ENCODE measurements around the gene C11orf16. TPM values are rescaled to one million over a fixed set of nuclear protein-coding genes. Genes with fewer than 3 reads are reported as not detected.

The C11orf16 gene
- total RNA-seq, 2 experiments from 2014 or later: not detected

DNA sequence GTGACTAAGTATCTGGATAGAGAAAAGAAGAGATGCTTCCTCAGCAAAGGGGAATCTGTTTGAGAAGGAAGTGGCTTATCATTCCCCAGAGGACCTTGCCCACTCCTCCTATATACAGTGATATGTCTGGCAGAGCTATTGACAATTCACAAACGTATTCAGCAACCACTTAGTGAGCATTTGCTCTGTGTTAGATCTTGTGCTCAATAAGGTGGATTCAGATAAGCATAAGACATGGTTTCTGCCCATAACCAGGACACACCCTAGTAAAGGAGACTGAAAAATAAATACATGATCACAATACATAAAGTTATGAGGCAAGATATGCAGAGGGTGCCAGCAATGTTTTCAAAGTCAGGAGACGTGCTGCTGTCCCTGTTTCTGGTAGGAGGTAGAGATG, 30.1 kb upstream of the C11orf16 start:
- ATAC-seq (ENCODE audit: poor library complexity): no peak
- Histone ChIP-seq H3K4me3 (ENCODE audit: low read length) (peak overlapping the region; percentile 98), H3K4me1 (ENCODE audit: insufficient read depth, low read length) (peaks cover 28% of the 10 kb centered on the region), H3K27ac (ENCODE audit: low read depth in 1 of 2, low read length in 2 of 2) (peak overlapping the region in 1 of 2 donors; percentile 96), H3K27me3 (ENCODE audit: control insufficient read depth in 1 of 2, insufficient read depth in 2 of 2, low read length in 2 of 2) (no peaks in the 10 kb centered on the region), H3K36me3 (ENCODE audit: insufficient read depth, low read length) (peaks cover 13% of the 10 kb centered on the region), H3K9me3 (ENCODE audit: control insufficient read depth in 1 of 2, insufficient read depth in 1 of 2, low read length in 2 of 2) (no peaks in the 10 kb centered on the region)
- TF ChIP-seq, protein P1, sequence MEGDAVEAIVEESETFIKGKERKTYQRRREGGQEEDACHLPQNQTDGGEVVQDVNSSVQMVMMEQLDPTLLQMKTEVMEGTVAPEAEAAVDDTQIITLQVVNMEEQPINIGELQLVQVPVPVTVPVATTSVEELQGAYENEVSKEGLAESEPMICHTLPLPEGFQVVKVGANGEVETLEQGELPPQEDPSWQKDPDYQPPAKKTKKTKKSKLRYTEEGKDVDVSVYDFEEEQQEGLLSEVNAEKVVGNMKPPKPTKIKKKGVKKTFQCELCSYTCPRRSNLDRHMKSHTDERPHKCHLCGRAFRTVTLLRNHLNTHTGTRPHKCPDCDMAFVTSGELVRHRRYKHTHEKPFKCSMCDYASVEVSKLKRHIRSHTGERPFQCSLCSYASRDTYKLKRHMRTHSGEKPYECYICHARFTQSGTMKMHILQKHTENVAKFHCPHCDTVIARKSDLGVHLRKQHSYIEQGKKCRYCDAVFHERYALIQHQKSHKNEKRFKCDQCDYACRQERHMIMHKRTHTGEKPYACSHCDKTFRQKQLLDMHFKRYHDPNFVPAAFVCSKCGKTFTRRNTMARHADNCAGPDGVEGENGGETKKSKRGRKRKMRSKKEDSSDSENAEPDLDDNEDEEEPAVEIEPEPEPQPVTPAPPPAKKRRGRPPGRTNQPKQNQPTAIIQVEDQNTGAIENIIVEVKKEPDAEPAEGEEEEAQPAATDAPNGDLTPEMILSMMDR (IDR thresholded peaks at IDR 0.05): no peak
- Mint-ChIP-seq H3K36me3 (ENCODE audit: low read depth) (peaks cover 28% of the 10 kb centered on the region), H3K27ac (peak overlapping the region; percentile 97), H3K4me1 (ENCODE audit: low read depth) (peaks cover 38% of the 10 kb centered on the region), H3K4me3 (peak overlapping the region; percentile 97), H3K27me3 (no peaks in the 10 kb centered on the region), H3K9me3 (no peaks in the 10 kb centered on the region)
- ChIA-PET POLR2A (interaction anchor here (1.1 to 2.6 kb wide), 7 partner anchors 40 to 611 kb away, joined by 3 to 18 read pairs (median 13); partner anchors contain the start of genes NRIP3, RPL27A, TRIM66 and WEE1), CTCF (no interaction called here)
- peak in 1 of 14 experiments; percentile 7 for DNase-seq
- intact Hi-C loops (cut with DNase I, micrococcal nuclease): loop anchor here in 1 of 2 experiments (2.0 to 10.0 kb wide), 6 partner anchors 52 to 1342 kb away; partner anchors contain the start of genes ADM, AKIP1, RPL27A and TRIM66

DNA sequence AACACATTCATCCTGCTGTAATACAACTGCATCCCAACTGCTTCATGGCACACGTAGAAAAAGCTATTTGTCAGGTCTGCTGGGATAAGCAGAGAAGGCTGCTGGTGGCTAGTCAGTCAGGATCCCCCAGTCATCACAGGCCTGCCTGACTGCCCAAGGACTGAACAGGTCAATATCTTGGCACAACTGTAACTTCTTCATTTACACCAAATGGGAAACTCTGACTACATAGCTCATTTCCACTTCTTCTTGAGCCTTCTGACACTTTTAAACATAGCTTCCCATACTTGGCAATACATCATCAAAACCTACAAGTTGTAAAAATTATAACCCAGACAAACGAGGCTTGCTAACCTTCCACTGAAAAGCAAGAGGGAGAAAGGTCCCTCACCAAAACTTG, 28.7 kb upstream of the C11orf16 start:
- Mint-ChIP-seq H3K27ac (peak overlapping the region; percentile 33), H3K36me3 (ENCODE audit: low read depth) (peaks cover 39% of the 10 kb centered on the region), H3K4me3 (no peak overlapping the region), H3K27me3 (no peaks in the 10 kb centered on the region), H3K9me3 (no peaks in the 10 kb centered on the region), H3K4me1 (ENCODE audit: low read depth) (peaks cover 38% of the 10 kb centered on the region)
- intact Hi-C loops (cut with DNase I, micrococcal nuclease): loop anchor here in 1 of 2 experiments (5.0 to 10.0 kb wide), 5 partner anchors 279 to 1343 kb away; partner anchors contain the start of genes ADM, RPL27A, TRIM66 and ZNF143
- Histone ChIP-seq H3K27me3 (ENCODE audit: control insufficient read depth in 1 of 2, insufficient read depth in 2 of 2, low read length in 2 of 2) (no peaks in the 10 kb centered on the region), H3K36me3 (ENCODE audit: insufficient read depth, low read length) (peaks cover 13% of the 10 kb centered on the region), H3K4me1 (ENCODE audit: insufficient read depth, low read length) (peaks cover 28% of the 10 kb centered on the region), H3K9me3 (ENCODE audit: control insufficient read depth in 1 of 2, insufficient read depth in 1 of 2, low read length in 2 of 2) (no peaks in the 10 kb centered on the region), H3K4me3 (ENCODE audit: low read length) (no peak overlapping the region), H3K27ac (ENCODE audit: low read depth in 1 of 2, low read length in 2 of 2) (no peak overlapping the region)
- TF ChIP-seq, protein P1 (IDR thresholded peaks at IDR 0.05): no peak
- ChIA-PET CTCF (no interaction called here), POLR2A (no interaction called here)
- ATAC-seq (ENCODE audit: poor library complexity) (no peak), DNase-seq (no peak)

DNA sequence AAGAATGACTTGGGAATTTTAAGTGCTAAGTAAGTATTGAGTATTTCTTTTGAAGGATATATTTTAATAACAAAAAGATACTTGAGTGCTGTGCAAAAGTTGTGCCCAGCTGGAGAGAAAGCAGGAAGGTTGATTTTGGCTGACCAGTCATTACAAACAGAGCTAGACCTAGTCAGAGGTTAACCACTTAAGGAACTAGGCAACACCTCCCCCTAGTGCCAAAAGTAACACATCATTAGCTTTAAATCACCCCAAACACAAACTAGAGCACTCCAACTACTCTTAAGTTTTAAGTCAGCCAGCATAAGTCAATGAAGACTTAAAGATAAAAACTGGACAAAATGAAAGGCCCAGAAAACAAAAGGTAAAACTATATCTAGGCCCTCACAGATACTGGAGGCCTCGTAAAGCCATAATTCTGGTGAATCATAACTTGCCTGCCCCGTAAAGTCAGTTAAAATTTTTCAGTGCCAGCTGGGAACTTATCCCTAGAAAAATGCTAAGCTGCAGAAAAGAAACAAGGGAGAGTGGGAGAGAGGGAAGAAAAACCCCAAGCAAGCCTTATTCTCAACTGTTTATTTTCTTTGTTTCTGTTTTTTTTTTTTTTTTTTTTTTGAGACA, 26.9 kb upstream of the C11orf16 start:
- Histone ChIP-seq H3K27me3 (ENCODE audit: control insufficient read depth in 1 of 2, insufficient read depth in 2 of 2, low read length in 2 of 2) (no peaks in the 10 kb centered on the region), H3K4me1 (ENCODE audit: insufficient read depth, low read length) (peaks cover 20% of the 10 kb centered on the region), H3K27ac (ENCODE audit: low read depth in 1 of 2, low read length in 2 of 2) (no peak overlapping the region), H3K4me3 (ENCODE audit: low read length) (no peak overlapping the region), H3K36me3 (ENCODE audit: insufficient read depth, low read length) (peaks cover 25% of the 10 kb centered on the region), H3K9me3 (ENCODE audit: control insufficient read depth in 1 of 2, insufficient read depth in 1 of 2, low read length in 2 of 2) (no peaks in the 10 kb centered on the region)
- peaks cover 34% of the 10 kb centered on the region for H3K4me1 Mint-ChIP-seq (ENCODE audit: low read depth)
- peaks cover 55% of the 10 kb centered on the region for H3K36me3 Mint-ChIP-seq (ENCODE audit: low read depth)
- peak in 5 of 14 experiments; percentile 4 to 68 (median 54) for DNase-seq
- intact Hi-C loops (cut with DNase I, micrococcal nuclease): loop anchor here (1.0 to 10.0 kb wide), 6 partner anchors 45 to 1345 kb away; partner anchors contain the start of genes ADM (in 1 of the 2), RPL27A (in 1 of the 2), TRIM66 (in 1 of the 2) and ZNF143 (in 1 of the 2)
- no peaks in the 10 kb centered on the region for H3K27me3 Mint-ChIP-seq
- no peak for ATAC-seq (ENCODE audit: poor library complexity)
- CTCF ChIA-PET: interaction anchor here (0.6 to 1.5 kb wide), 7 partner anchors 28 to 927 kb away, joined by 3 to 14 read pairs (median 3); partner anchors contain the start of gene AKIP1
- H3K9me3 Mint-ChIP-seq: no peaks in the 10 kb centered on the region
- H3K4me3 Mint-ChIP-seq: peak overlapping the region; percentile 67
- H3K27ac Mint-ChIP-seq: peak overlapping the region; percentile 42
- TF ChIP-seq, protein P1 (IDR thresholded peaks at IDR 0.05): peak; percentile 61
- POLR2A ChIA-PET: interaction anchor here (0.9 to 1.3 kb wide), 4 partner anchors 12 to 277 kb away, joined by 4 to 5 read pairs (median 4); partner anchors contain the start of genes RPL27A and TRIM66

Measured in CD4-positive, alpha-beta T cell (primary cell).